ENCODE data around the gene LTBP1. TPM values are rescaled to one million over a fixed set of nuclear protein-coding genes. Genes with fewer than 3 reads are reported as not detected.
"Not testable (repeated sequence)": the region's sequence is repeated elsewhere in the genome, so short reads cannot be mapped to it uniquely, and the experiment has no call there.

LTBP1 gene
- polyA plus RNA-seq, 1 experiment: 124 TPM

- no peak overlapping the region for H3K4me3 ChIP-seq (ENCODE audit: low read depth, low read length)
- DNase-seq (ENCODE audit: low read depth): no peak
- POLR2A ChIA-PET: no interaction called here
- no peak for TF ChIP-seq CTCF (IDR thresholded peaks at IDR 0.05; ENCODE audit: insufficient read depth, low read depth, low read length)
- H3K36me3 ChIP-seq (ENCODE audit: control insufficient read depth, insufficient read depth, low read length): no peaks in the 10 kb centered on the region
- CTCF ChIA-PET: interaction anchor here (1.1 to 1.3 kb wide), 3 partner anchors 13 to 73 kb away, joined by 3 read pairs; no protein-coding TSS in a partner anchor
- no peaks in the 10 kb centered on the region for H3K27me3 ChIP-seq (ENCODE audit: control insufficient read depth, insufficient read depth, low read length)
These were observed 14.1 kb downstream of the LTBP1 start for GRCh38 chr2:32960647-32961403.

DNA sequence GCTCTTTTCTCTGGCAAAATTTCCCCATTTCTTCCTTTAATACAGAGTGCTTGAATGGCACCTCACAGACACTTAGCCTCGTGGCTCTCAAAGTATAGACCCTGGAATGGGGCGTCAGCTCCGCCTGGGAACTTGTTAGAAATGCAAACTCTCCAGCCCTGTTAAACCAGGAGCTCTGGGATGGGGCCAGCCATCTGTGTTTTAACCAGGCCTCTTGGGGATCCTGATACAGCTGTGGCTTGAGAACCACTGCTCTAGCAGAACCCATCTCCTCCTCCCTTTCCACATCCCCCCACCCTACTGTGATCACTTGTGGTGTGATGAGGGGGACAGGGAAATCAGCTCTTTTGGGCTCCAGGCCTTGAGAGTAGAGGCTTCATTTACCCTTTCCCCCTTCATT is 15.9 kb downstream of the LTBP1 start:
- POLR2A ChIA-PET: no interaction called here
- DNase-seq (ENCODE audit: low read depth): no peak
- Histone ChIP-seq H3K27me3 (ENCODE audit: control insufficient read depth, insufficient read depth, low read length) (no peaks in the 10 kb centered on the region), H3K4me3 (ENCODE audit: low read depth, low read length) (no peak overlapping the region), H3K36me3 (ENCODE audit: control insufficient read depth, insufficient read depth, low read length) (no peaks in the 10 kb centered on the region)
- TF ChIP-seq CTCF (IDR thresholded peaks at IDR 0.05; ENCODE audit: insufficient read depth, low read depth, low read length): no peak
- CTCF ChIA-PET: interaction anchor here (0.6 to 1.9 kb wide), 2 partner anchors 14 to 292 kb away, joined by 3 to 4 read pairs; no protein-coding TSS in a partner anchor

DNA sequence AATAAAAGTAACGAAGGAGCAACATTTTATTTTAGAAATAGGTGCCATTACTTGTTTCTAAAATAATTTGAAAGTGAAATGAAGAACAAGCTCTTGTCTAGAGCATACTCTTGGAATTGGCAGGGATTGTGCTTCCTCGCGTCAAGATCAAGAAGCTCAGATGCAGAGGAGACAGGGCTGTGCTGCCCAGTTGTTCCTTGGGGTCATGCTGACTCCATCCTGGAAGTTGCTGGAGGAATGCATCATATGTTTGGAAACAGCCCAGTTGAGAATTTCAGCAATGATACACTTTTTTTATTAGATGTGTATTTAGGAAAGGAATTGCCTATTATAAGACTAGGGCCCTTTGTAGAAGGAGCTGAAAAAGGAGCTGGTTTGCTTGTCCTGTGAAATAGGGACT is 17.2 kb downstream of the LTBP1 start:
- no peaks in the 10 kb centered on the region for H3K27me3 ChIP-seq (ENCODE audit: control insufficient read depth, insufficient read depth, low read length)
- TF ChIP-seq CTCF (IDR thresholded peaks at IDR 0.05; ENCODE audit: insufficient read depth, low read depth, low read length): no peak
- no peaks in the 10 kb centered on the region for H3K36me3 ChIP-seq (ENCODE audit: control insufficient read depth, insufficient read depth, low read length)
- POLR2A ChIA-PET: interaction anchor here (0.7 kb wide), 1 partner anchor 33 kb away, joined by 5 read pairs; no protein-coding TSS in a partner anchor
- H3K4me3 ChIP-seq (ENCODE audit: low read depth, low read length): no peak overlapping the region
- peak; percentile 57 for DNase-seq (ENCODE audit: low read depth)
- CTCF ChIA-PET: interaction anchor here (1.9 kb wide), 1 partner anchor 16 kb away, joined by 4 read pairs; no protein-coding TSS in a partner anchor

DNA sequence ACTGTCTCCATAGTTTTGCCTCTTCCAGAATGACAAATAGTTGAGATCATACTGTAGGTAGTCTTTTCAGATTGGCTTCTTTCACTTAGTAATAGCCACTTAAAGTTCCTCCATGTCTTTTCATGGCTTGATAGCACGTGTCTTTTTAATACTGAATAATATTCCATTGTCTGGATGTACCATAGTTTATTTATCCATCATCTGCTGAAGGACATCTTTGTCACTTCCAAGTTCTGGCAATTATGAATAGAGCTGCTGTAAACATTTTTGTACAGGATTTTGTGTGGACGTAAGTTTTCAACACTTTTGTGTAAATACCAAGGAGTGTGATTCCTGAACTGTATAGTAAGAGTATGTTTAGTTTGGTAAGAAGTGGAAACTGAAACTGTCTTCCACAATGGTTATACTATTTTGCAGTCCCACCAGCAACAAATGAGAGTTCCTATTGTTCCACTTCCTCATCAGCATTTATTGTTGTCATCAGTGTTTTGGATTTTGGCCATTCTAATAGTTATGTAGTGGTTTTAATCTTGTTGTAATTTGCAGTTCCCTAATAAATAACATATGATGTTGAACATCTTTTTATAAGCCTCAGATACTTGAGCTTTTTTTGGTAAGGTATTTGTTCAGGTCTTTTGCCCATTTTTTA is 18.9 kb downstream of the LTBP1 start:
- no peak for TF ChIP-seq CTCF (IDR thresholded peaks at IDR 0.05; ENCODE audit: insufficient read depth, low read depth, low read length)
- POLR2A ChIA-PET: no interaction called here
- no peaks in the 10 kb centered on the region for H3K27me3 ChIP-seq (ENCODE audit: control insufficient read depth, insufficient read depth, low read length)
- H3K4me3 ChIP-seq (ENCODE audit: low read depth, low read length): no peak overlapping the region
- CTCF ChIA-PET: no interaction called here
- H3K36me3 ChIP-seq (ENCODE audit: control insufficient read depth, insufficient read depth, low read length): no peaks in the 10 kb centered on the region
- no peak for DNase-seq (ENCODE audit: low read depth)

DNA sequence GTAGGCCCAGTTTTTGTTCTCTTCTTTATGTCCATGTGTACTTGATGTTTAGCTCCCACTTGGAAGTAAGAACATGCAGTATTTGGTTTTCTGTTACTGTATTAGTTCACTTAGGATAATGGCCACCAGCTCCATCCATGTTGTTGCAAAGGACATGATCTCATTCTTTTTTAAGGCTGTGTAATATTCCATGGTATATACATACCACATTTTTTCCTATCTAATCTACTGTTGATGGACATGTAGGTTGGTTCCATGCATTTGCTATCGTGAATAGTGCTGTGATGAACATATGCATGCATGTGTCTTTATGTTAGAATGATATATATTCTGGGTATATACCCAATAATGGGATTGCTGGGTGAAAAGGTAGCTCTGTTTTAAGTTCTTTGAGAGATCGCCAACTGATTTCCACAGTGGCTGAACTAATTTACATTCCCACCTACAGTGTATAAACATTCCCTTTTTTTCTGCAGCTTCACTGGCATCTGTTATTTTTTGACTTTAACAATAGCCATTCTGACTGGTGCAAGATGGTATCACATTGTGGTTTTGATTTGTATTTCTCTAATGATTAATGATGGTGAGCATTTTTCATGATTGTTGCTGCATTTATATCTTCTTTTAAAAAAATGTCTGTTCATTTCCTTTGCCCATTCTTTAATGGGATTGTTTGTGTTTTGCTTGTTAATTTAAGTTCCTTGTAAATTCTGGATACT is 22.9 kb downstream of the LTBP1 start:
- ChIA-PET CTCF (no interaction called here), POLR2A (interaction anchor here (0.7 kb wide), 1 partner anchor 622 kb away, joined by 4 read pairs; no protein-coding TSS in a partner anchor)
- Histone ChIP-seq H3K27me3 (ENCODE audit: control insufficient read depth, insufficient read depth, low read length) (no peaks in the 10 kb centered on the region), H3K36me3 (ENCODE audit: control insufficient read depth, insufficient read depth, low read length) (no peaks in the 10 kb centered on the region), H3K4me3 (ENCODE audit: low read depth, low read length) (no peak overlapping the region)
- no peak for TF ChIP-seq CTCF (IDR thresholded peaks at IDR 0.05; ENCODE audit: insufficient read depth, low read depth, low read length)
- DNase-seq (ENCODE audit: low read depth): no peak

GRCh38 chr2:32973772-32974171 is 27.0 kb downstream of the LTBP1 start:
- CTCF ChIA-PET; H3K36me3 ChIP-seq (ENCODE audit: control insufficient read depth, insufficient read depth, low read length); DNase-seq (ENCODE audit: low read depth); H3K27me3 ChIP-seq (ENCODE audit: control insufficient read depth, insufficient read depth, low read length); H3K4me3 ChIP-seq (ENCODE audit: low read depth, low read length); POLR2A ChIA-PET: not testable (repeated sequence)

Data from BJ (cell line).